Activated T-cell treated with anti-CD3 and anti-CD28 coated beads, Interleukin-2, amount 50 U/mL, for 4 hours (primary cell): Measurements from ENCODE around the gene GRIK3. TPM values are rescaled to one million over a fixed set of nuclear protein-coding genes. Genes with fewer than 3 reads are reported as not detected.
"Not testable (repeated sequence)": the region's sequence is repeated elsewhere in the genome, so short reads cannot be mapped to it uniquely, and the experiment has no call there.

Experiments used
- ATAC-seq, 2 donors: fragments of 200-7000 bp; cut with Tn5 transposase; one replicate each; pipeline ENCODE4 v1.10.0; 2021
- DNase-seq: peaks from one replicate; pipeline ENCODE4 v3.0.0-alpha.2; 2020
- H3K27me3 Mint-ChIP-seq: one replicate; pipeline ENCODE4 v1.8.0; 2021; ENCODE audit warnings: low read depth, mixed read lengths
- H3K36me3 Mint-ChIP-seq: one replicate; pipeline ENCODE4 v1.8.0; 2022; ENCODE audit warnings: mixed read lengths; ENCODE audit not compliant: insufficient read depth
- H3K4me1 Mint-ChIP-seq: one replicate; pipeline ENCODE4 v1.8.0; 2021; ENCODE audit warnings: low read depth, mixed read lengths
- H3K4me3 Mint-ChIP-seq: one replicate; pipeline ENCODE4 v1.8.0; 2021; ENCODE audit warnings: mild to moderate bottlenecking, moderate library complexity, mixed read lengths
- H3K9me3 Mint-ChIP-seq: one replicate; pipeline ENCODE4 v1.8.0; 2021; ENCODE audit warnings: mixed read lengths
- total RNA-seq, 3 donors: library from RNA; stranded (reverse); gene quantifications; one replicate each; pipeline ENCODE4 v1.2.1, GENCODE V29; 2021

GRIK3 gene
- total RNA-seq, 3 donors from 2014 or later, result not detected

DNA sequence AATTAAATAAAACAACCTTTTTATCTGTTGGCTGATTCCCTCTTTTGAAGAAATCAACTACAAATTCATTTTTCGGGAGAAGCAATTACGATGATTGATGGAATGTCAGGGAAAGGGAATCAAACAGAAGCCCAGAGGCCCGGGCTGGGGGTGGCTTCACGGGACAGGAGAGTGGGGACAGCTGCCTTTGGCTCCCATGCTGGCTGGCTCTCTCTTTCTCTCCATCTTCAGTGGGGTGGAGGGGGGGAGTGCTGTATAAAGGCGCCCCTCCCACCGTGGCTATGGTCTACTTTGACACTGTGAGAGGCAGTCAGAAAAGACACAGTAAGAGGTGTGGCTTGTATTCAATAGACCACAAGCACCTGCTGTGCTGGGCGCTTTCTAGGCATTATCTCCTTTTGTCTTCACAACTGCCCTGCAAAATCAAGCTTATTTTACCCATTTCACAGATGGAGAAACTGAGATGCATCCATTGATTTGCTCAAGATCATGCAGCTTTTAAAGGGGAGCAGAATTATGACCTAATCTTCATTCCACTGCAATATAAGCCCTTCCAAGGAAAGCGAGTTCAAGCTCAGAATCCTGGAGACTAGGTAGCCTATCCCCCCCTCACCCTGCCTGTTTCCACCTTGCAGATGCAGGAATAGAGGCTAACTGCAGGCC lies 92.9 kb downstream of the GRIK3 start:
- Mint-ChIP-seq H3K9me3 (no peaks in the 10 kb centered on the region), H3K27me3 (peaks cover 16% of the 10 kb centered on the region), H3K4me1 (no peaks in the 10 kb centered on the region), H3K4me3 (no peak overlapping the region), H3K36me3 (no peaks in the 10 kb centered on the region)
- DNase-seq (no peak), ATAC-seq (no peak)

GRCh38 chr1:36938819-36939218 lies 95.5 kb downstream of the GRIK3 start:
- no peak overlapping the region for H3K4me3 Mint-ChIP-seq
- H3K4me1 Mint-ChIP-seq, result no peaks in the 10 kb centered on the region

DNA sequence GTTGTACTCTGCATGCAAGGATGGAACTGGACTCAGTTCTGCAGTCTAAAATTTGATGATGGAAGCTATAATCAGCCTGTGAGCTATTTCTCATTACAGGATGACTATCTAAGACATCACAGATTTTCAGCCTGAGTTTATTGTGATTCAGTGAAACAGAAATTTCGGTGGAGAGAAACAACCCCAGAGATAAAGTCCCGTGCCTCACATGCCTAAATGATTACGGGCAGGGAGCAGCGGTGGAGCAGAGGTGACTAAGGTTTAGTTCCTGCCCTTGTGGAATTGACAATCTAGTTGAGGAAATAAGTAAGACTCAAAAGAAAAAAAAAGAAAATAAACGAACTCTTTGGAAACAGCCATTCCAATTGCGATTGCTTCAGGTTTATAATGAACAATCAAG lies 96.9 kb downstream of the GRIK3 start:
- no peaks in the 10 kb centered on the region for H3K4me1 Mint-ChIP-seq
- DNase-seq, result no peak
- no peaks in the 10 kb centered on the region for H3K36me3 Mint-ChIP-seq
- no peak overlapping the region for H3K4me3 Mint-ChIP-seq
- no peaks in the 10 kb centered on the region for H3K9me3 Mint-ChIP-seq
- ATAC-seq, result no peak
- H3K27me3 Mint-ChIP-seq, result peaks cover 17% of the 10 kb centered on the region

More at GRCh38 chr1:36938819-36939218, 95.5 kb downstream of the GRIK3 start:
- Mint-ChIP-seq H3K36me3 (no peaks in the 10 kb centered on the region), H3K9me3 (no peaks in the 10 kb centered on the region), H3K27me3 (peaks cover 17% of the 10 kb centered on the region)
- ATAC-seq (no peak), DNase-seq (no peak)

GRCh38 chr1:36934061-36934460 lies 100.3 kb downstream of the GRIK3 start:
- ATAC-seq, result no peak
- no peaks in the 10 kb centered on the region for H3K36me3 Mint-ChIP-seq
- H3K4me3 Mint-ChIP-seq, result no peak overlapping the region
- peaks cover 7% of the 10 kb centered on the region for H3K27me3 Mint-ChIP-seq
- H3K9me3 Mint-ChIP-seq, result no peaks in the 10 kb centered on the region
- no peak for DNase-seq
- H3K4me1 Mint-ChIP-seq, result no peaks in the 10 kb centered on the region

- Mint-ChIP-seq H3K4me1 (no peaks in the 10 kb centered on the region), H3K27me3 (peaks cover 8% of the 10 kb centered on the region), H3K36me3 (no peaks in the 10 kb centered on the region), H3K9me3 (no peaks in the 10 kb centered on the region), H3K4me3 (no peak overlapping the region)
- DNase-seq (no peak), ATAC-seq (no peak)
Measured at GRCh38 chr1:36927826-36928225, 106.5 kb downstream of the GRIK3 start.

DNA sequence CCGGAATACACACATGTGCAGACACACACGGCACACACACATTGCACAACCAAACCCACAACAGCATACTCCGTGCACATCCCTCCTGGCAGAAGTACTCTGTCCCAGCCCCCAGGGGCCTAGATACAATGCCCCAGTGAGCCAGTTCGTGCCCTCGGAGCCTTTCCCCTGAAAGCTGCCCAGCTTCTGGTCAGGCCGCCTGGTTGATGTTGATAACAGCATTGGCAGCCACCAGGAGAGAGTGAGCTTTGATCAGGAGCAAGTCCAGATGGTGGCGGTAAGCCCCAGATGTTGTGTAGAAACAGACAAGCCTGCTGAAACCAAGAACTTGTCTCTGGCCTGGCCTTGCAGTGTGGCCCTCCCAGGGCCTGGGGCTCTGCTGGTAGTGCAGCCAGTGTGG lies 109.1 kb downstream of the GRIK3 start:
- Mint-ChIP-seq H3K4me3 (no peak overlapping the region), H3K9me3 (no peaks in the 10 kb centered on the region), H3K36me3 (no peaks in the 10 kb centered on the region), H3K27me3 (peaks cover 17% of the 10 kb centered on the region), H3K4me1 (no peaks in the 10 kb centered on the region)
- DNase-seq, result no peak
- ATAC-seq, result no peak

DNA sequence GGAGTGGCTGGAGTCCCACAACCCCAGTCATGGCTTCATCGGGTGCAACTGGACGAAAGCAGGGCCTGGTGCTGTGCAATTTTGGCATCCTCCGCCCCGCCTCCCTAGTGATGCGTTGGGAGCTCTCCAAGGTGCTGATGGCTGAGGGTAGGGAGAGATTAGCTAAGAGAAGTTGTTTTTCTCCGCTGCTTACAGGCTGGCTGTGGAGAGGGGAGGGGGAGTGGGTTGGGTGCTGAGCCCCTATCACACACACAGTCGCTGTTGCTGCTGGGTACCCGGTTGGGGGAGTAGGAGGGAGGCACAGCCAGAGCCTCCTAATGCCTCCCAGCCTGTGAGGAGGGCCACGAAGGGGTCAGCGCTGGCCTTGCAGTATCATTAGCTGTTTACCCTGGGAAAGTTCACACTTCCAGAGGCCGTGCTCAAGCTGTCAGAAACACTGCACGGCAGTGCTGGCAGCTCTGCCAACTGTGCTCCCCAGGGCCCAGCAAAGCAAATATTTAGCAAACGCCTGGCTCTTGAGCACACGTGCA lies 110.0 kb downstream of the GRIK3 start:
- DNase-seq (no peak), ATAC-seq (no peak)
- H3K4me3 Mint-ChIP-seq, result no peak overlapping the region
- no peaks in the 10 kb centered on the region for H3K4me1 Mint-ChIP-seq
- H3K9me3 Mint-ChIP-seq, result no peaks in the 10 kb centered on the region
- peaks cover 17% of the 10 kb centered on the region for H3K27me3 Mint-ChIP-seq
- no peaks in the 10 kb centered on the region for H3K36me3 Mint-ChIP-seq

GRCh38 chr1:36922593-36923426 lies 111.5 kb downstream of the GRIK3 start:
- Mint-ChIP-seq H3K9me3 (no peaks in the 10 kb centered on the region), H3K4me3 (no peak overlapping the region), H3K36me3 (no peaks in the 10 kb centered on the region), H3K4me1 (no peaks in the 10 kb centered on the region), H3K27me3 (peaks cover 17% of the 10 kb centered on the region)
- DNase-seq (no peak), ATAC-seq (no peak)

DNA sequence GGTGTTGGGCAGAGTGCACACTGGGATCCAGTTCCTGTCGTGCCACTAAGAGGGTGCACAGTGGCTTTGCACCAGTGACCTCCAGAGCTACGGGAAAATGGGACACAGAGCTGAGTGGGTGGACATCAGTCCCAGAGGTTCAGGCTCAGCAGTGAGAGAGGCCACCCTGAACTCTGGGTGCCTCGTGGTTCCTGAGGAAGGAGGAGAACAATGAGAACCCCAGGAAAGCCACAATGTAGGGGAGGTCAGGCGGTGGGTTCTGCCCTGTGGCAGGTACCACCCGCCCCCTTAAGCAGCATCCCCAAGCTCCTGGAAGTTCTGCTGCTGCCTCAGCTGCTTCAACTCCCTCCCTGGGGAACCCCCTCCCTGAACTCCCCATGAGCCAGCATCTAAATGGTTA lies 112.2 kb downstream of the GRIK3 start:
- Mint-ChIP-seq H3K9me3 (no peaks in the 10 kb centered on the region), H3K4me1 (no peaks in the 10 kb centered on the region), H3K36me3 (no peaks in the 10 kb centered on the region), H3K4me3 (no peak overlapping the region), H3K27me3 (peaks cover 17% of the 10 kb centered on the region)
- ATAC-seq (no peak), DNase-seq (no peak)

DNA sequence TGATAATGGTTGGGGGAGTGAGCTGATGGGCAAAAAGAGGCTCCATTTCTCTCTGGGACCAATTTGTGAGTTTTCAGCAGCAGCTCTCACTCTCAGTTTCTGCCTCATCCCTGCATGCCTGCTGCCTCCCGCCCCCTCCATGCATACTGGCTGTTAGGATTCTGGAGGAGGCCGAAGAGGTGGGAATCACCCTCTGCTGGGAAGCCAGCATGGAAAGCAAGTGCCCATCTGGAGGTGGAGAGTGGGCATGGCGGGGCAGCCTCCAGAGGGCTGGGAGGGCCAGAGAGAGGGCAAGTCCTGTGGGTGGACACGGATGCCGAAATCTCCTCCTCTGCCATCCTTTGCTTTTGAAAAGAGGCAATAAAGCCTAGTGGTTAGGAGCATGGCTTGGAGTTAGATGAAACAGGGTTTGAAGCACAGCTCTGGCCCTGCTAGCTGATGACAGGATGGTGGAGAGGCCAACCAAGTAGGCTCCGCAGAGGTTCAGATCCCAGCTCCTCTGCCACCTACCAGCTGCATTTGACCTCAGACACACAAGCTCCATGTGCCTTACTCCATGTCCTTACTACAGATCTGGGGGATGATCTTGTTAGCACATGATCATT lies 113.4 kb downstream of the GRIK3 start:
- DNase-seq (no peak), ATAC-seq (no peak)
- peaks cover 14% of the 10 kb centered on the region for H3K27me3 Mint-ChIP-seq
- peaks cover 2% of the 10 kb centered on the region for H3K9me3 Mint-ChIP-seq
- H3K36me3 Mint-ChIP-seq, result no peaks in the 10 kb centered on the region
- no peak overlapping the region for H3K4me3 Mint-ChIP-seq
- H3K4me1 Mint-ChIP-seq, result no peaks in the 10 kb centered on the region

GRCh38 chr1:36920371-36920770 lies 113.9 kb downstream of the GRIK3 start:
- DNase-seq (no peak), ATAC-seq (no peak)
- H3K9me3 Mint-ChIP-seq, result peaks cover 5% of the 10 kb centered on the region

GRCh38 chr1:36919491-36920145 lies 114.7 kb downstream of the GRIK3 start:
- DNase-seq (no peak), ATAC-seq (no peak)
- H3K36me3 Mint-ChIP-seq, result no peaks in the 10 kb centered on the region
- peaks cover 14% of the 10 kb centered on the region for H3K27me3 Mint-ChIP-seq
- no peaks in the 10 kb centered on the region for H3K4me1 Mint-ChIP-seq
- H3K4me3 Mint-ChIP-seq, result no peak overlapping the region
- peaks cover 5% of the 10 kb centered on the region for H3K9me3 Mint-ChIP-seq

More at GRCh38 chr1:36920371-36920770, 113.9 kb downstream of the GRIK3 start:
- no peak overlapping the region for H3K4me3 Mint-ChIP-seq
- H3K27me3 Mint-ChIP-seq, result peaks cover 14% of the 10 kb centered on the region
- H3K36me3 Mint-ChIP-seq, result no peaks in the 10 kb centered on the region
- H3K4me1 Mint-ChIP-seq, result no peaks in the 10 kb centered on the region

GRCh38 chr1:36918604-36919003 lies 115.7 kb downstream of the GRIK3 start:
- H3K9me3 Mint-ChIP-seq, result peaks cover 5% of the 10 kb centered on the region
- no peaks in the 10 kb centered on the region for H3K36me3 Mint-ChIP-seq
- DNase-seq, result no peak
- no peak for ATAC-seq
- no peak overlapping the region for H3K4me3 Mint-ChIP-seq
- H3K27me3 Mint-ChIP-seq, result peaks cover 15% of the 10 kb centered on the region
- H3K4me1 Mint-ChIP-seq, result no peaks in the 10 kb centered on the region

DNA sequence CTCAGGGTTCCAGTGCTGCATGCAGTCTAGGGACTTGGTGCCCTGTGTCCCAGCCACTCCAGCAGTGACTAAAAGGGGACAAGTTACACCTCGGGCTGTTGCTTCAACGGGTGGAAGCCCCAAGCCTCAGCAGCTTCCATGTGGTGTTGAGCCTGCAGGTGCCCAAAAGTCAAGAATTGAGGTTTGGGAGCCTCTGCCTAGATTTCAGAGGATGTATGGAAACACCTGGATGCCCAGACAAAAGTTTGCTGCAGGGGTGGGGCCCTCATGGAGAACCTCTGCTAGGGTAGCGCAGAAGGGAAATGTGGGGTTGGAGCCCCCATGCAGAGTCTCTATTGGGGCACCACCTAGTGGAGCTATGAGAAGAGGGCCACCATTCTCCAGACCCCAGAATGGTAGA lies 117.8 kb downstream of the GRIK3 start:
- H3K9me3 Mint-ChIP-seq, H3K4me3 Mint-ChIP-seq, H3K36me3 Mint-ChIP-seq, DNase-seq, H3K4me1 Mint-ChIP-seq, ATAC-seq: not testable (repeated sequence)
- peaks cover 17% of the 10 kb centered on the region for H3K27me3 Mint-ChIP-seq
